GM12878 (cell line): Measurements from ENCODE around the gene SYF2. TPM values are rescaled to one million over a fixed set of nuclear protein-coding genes. Genes with fewer than 3 reads are reported as not detected.

Experiments
- ATAC-seq: fragments of 200-7000 bp; cut with Tn5 transposase; 3 replicates; pipeline ENCODE4 v1.9.1; 2020; ENCODE audit warnings: mild to moderate bottlenecking, moderate library complexity
- BruUV-seq: library from RNA; stranded (reverse); fragments of 400-500 nt; replicated peaks from 2 replicates; lab custom pipeline; 2021; lab: Mats Ljungman, UMichigan
- CTCF ChIA-PET: fragments of 300-600 bp; sonication (Branson Sonifier 250); formaldehyde crosslinking; extraction: SDS; loops from one replicate; lab custom pipeline; 2021; ENCODE audit warnings: inconsistent platforms; lab: Yijun Ruan, JAX
- POLR2A ChIA-PET: fragments of 350-600 bp; formaldehyde crosslinking; extraction: SDS; loops from one replicate; lab custom pipeline; 2021; ENCODE audit warnings: inconsistent platforms; lab: Charles Lee
- RAD21 ChIA-PET: fragments of 300-600 bp; sonication (Branson Sonifier 250); formaldehyde crosslinking; loops from one replicate; lab custom pipeline; 2023; ENCODE audit warnings: antibody characterized with exemption; ENCODE audit not compliant: unreplicated experiment; lab: Charles Lee
- SMC1A ChIA-PET: fragments of 300-600 bp; sonication (Branson Sonifier 250); formaldehyde crosslinking; loops from one replicate; lab custom pipeline; 2023; ENCODE audit not compliant: unreplicated experiment, uncharacterized antibody; lab: Charles Lee
- DNase-seq: peaks from one replicate; pipeline ENCODE4 v3.0.0-alpha.2; 2011; ENCODE audit warnings: low read depth, low spot score
- FAIRE-seq: peaks from 3 replicates; lab custom pipeline; 2011; peaks lifted over from hg19 to GRCh38; lab: Jason Lieb, UNC
- H2AFZ ChIP-seq: 2 replicates; pipeline ENCODE4 v1.6.0; 2011; ENCODE audit warnings: low read depth, low read length, control low read depth; ENCODE audit not compliant: control insufficient read depth
- H3K27ac ChIP-seq: 2 replicates; pipeline ENCODE4 v1.5.1; 2011; ENCODE audit warnings: control low read depth; ENCODE audit not compliant: control insufficient read depth, insufficient read depth
- H3K27me3 ChIP-seq, 2 experiments: replicated peaks in 1 of 2; 2 replicates each; pipeline versions ENCODE4 v1.6.0 to v1.6.1; 2011; ENCODE audit warnings: low read length in 1 of 2; ENCODE audit not compliant: control insufficient read depth in 2 of 2, insufficient read depth in 2 of 2
- H3K36me3 ChIP-seq, 2 experiments: 2 replicates each; pipeline ENCODE4 v1.5.1; 2011; ENCODE audit warnings: low read length in 1 of 2; ENCODE audit not compliant: control insufficient read depth in 2 of 2, insufficient read depth in 2 of 2
- H3K4me1 ChIP-seq: 2 replicates; pipeline ENCODE4 v1.6.1; 2011; ENCODE audit warnings: mild to moderate bottlenecking, low read length, moderate library complexity, mixed read lengths; ENCODE audit not compliant: control insufficient read depth, insufficient read depth
- H3K4me2 ChIP-seq: 2 replicates; pipeline ENCODE4 v1.6.0; 2011; ENCODE audit warnings: control low read depth; ENCODE audit not compliant: control insufficient read depth, insufficient read depth
- H3K4me3 ChIP-seq: fragments of 200-600 bp; sonication (generic); 2 replicates; pipeline ENCODE4 v1.5.1; 2016
- H3K79me2 ChIP-seq: 2 replicates; pipeline ENCODE4 v1.6.0; 2011; ENCODE audit warnings: low read length; ENCODE audit not compliant: control insufficient read depth, insufficient read depth
- H3K9ac ChIP-seq: 2 replicates; pipeline ENCODE4 v1.8.0; 2011; ENCODE audit warnings: low read length, control low read depth, mixed read lengths; ENCODE audit not compliant: control insufficient read depth, insufficient read depth
- H3K9me3 ChIP-seq: replicated peaks from 3 replicates; pipeline ENCODE4 v1.5.1; 2011; ENCODE audit warnings: mild to moderate bottlenecking, low read length; ENCODE audit not compliant: control insufficient read depth, insufficient read depth
- H4K20me1 ChIP-seq: 2 replicates; pipeline ENCODE4 v1.6.0; 2011; ENCODE audit not compliant: control insufficient read depth, insufficient read depth
- ATF7 ChIP-seq: fragments of 450-650 bp; IDR thresholded peaks from 2 replicates; pipeline ENCODE4 v1.6.1; 2016; ENCODE audit warnings: low read depth, mild to moderate bottlenecking
- BCL11A ChIP-seq: IDR thresholded peaks from 2 replicates; pipeline ENCODE4 v1.6.1; 2011; ENCODE audit warnings: low read depth, low read length
- CREM ChIP-seq: IDR thresholded peaks from 2 replicates; pipeline ENCODE4 v1.6.1; 2014; ENCODE audit warnings: antibody characterized with exemption, low read depth
- E4F1 ChIP-seq: fragments of 450-650 bp; IDR thresholded peaks from 2 replicates; pipeline ENCODE4 v1.6.1; 2018; ENCODE audit warnings: borderline replicate concordance, mild to moderate bottlenecking; ENCODE audit not compliant: partially characterized antibody
- FOS ChIP-seq: IDR thresholded peaks from 3 replicates; pipeline ENCODE4 v1.6.1; 2011; ENCODE audit warnings: borderline replicate concordance; ENCODE audit not compliant: insufficient read length; ENCODE audit errors: extremely low read depth
- IKZF2 ChIP-seq, 2 experiments: fragments of 450-650 bp; IDR thresholded peaks; 2 replicates each; pipeline ENCODE4 v1.6.1; 2017; ENCODE audit warnings: mild to moderate bottlenecking in 2 of 2, moderate library complexity in 2 of 2
- JUNB ChIP-seq: IDR thresholded peaks from 2 replicates; pipeline ENCODE4 v1.6.1; 2016; ENCODE audit warnings: antibody characterized with exemption, mild to moderate bottlenecking
- MEF2B ChIP-seq: fragments of 450-650 bp; IDR thresholded peaks from 2 replicates; pipeline ENCODE4 v1.6.1; 2018; ENCODE audit warnings: mild to moderate bottlenecking, moderate library complexity; ENCODE audit not compliant: partially characterized antibody, poor library complexity, severe bottlenecking
- PAX8 ChIP-seq: fragments of 450-650 bp; IDR thresholded peaks from 2 replicates; pipeline ENCODE4 v1.6.1; 2017; ENCODE audit warnings: mild to moderate bottlenecking, moderate library complexity
- POU2F2 ChIP-seq: IDR thresholded peaks from 3 replicates; pipeline ENCODE4 v1.6.1; 2011; ENCODE audit warnings: low read depth, mild to moderate bottlenecking, low read length, borderline replicate concordance
- STAT1 ChIP-seq: fragments of 450-650 bp; conservative IDR thresholded peaks from 2 replicates; pipeline ENCODE4 v1.6.1; 2014; ENCODE audit warnings: antibody characterized with exemption, mild to moderate bottlenecking
- SUZ12 ChIP-seq: fragments of 200-600 bp; sonication (generic); IDR thresholded peaks from one replicate; pipeline ENCODE4 v1.6.1; 2018; ENCODE audit warnings: antibody characterized with exemption, mild to moderate bottlenecking; ENCODE audit not compliant: unreplicated experiment
- TCF12 ChIP-seq: IDR thresholded peaks from 2 replicates; pipeline ENCODE4 v1.6.1; 2011; ENCODE audit warnings: low read depth, mild to moderate bottlenecking, low read length
- YY1 ChIP-seq: IDR thresholded peaks from 2 replicates; pipeline ENCODE4 v1.6.1; 2011; ENCODE audit warnings: low read depth, mild to moderate bottlenecking, low read length
- ZNF384 ChIP-seq: IDR thresholded peaks from 2 replicates; pipeline ENCODE4 v1.6.1; 2012; ENCODE audit warnings: low read depth, mild to moderate bottlenecking, low read length, improper control_type of control experiment, borderline replicate concordance
- ZZZ3 ChIP-seq: IDR thresholded peaks from 2 replicates; pipeline ENCODE4 v1.6.1; 2011; ENCODE audit warnings: low read depth; ENCODE audit not compliant: control insufficient read depth, insufficient read length
- WGBS: methylation state at CpG from one replicate; pipeline ENCODE4 v1.1.6; 2016; ENCODE audit warnings: low lambda C conversion rate; ENCODE audit not compliant: insufficient replicate concordance, insufficient coverage; ENCODE audit errors: missing lambda C conversion rate; 5-methylcytosine and 5-hydroxymethylcytosine counted together
- in situ Hi-C: fragments of 300-500 bp; cut with MboI; formaldehyde crosslinking; loops from 9 replicates; pipeline ENCODE4 v1.14.3; 2018; ENCODE audit warnings: mixed read lengths
- intact Hi-C: fragments of 100-400 bp; cut with micrococcal nuclease; formaldehyde crosslinking; loops from one replicate; pipeline ENCODE4 v1.14.2; 2022; ENCODE audit not compliant: unreplicated experiment
- polyA plus RNA-seq, 11 experiments: library from polyadenylated mRNA; depleted of rRNA in 4 of 11; unstranded in 6 of 11; stranded (reverse) in 5 of 11; fragments of >200 nt; fragmentation: Nextera tagmentation in 4 of 11; fragmentation: Illumina TruSeq in 1 of 11; extraction: Ambion mirVana in 4 of 11; extraction: Trizol in 1 of 11; gene quantifications; 1 replicate in 1 of 11; 2 replicates in 10 of 11; pipeline versions ENCODE4 v1.2.1 to v1.2.3, GENCODE V29; 2011 to 2016; ENCODE audit warnings: inconsistent platforms in 2 of 11, missing spikeins in 2 of 11, low read depth in 1 of 11
- total RNA-seq, 4 experiments: library from RNA; depleted of rRNA in 3 of 4; stranded (reverse); fragments of >200 nt in 3 of 4; fragmentation: Illumina TruSeq in 1 of 4; extraction: Trizol in 1 of 4; gene quantifications; 2 replicates each; pipeline versions ENCODE4 v1.2.1 to v1.2.3, GENCODE V29; 2013 to 2021
- TF ChIP-seq, protein P1 (sequence below): fragments of 450-650 bp; conservative IDR thresholded peaks from 2 replicates; pipeline ENCODE4 v1.6.1; 2017; ENCODE audit warnings: mild to moderate bottlenecking, moderate library complexity

The SYF2 gene
- total and polyA plus RNA-seq, 10 of the 15 experiments (the other 5 are each of a cell fraction or from before 2014, with no cell fraction given) = 20.3 to 70.5 (median 35.3) TPM

GRCh38 chr1:25174363-25174729, 58.0 kb downstream of the SYF2 start:
- no peak for FAIRE-seq
- Histone ChIP-seq H4K20me1 (no peaks in the 10 kb centered on the region), H3K36me3 (no peaks in the 10 kb centered on the region), H2AFZ (no peak overlapping the region), H3K4me3 (no peak overlapping the region), H3K27me3 (no peaks in the 10 kb centered on the region), H3K9ac (no peak overlapping the region), H3K27ac (no peak overlapping the region), H3K4me1 (no peaks in the 10 kb centered on the region), H3K79me2 (no peaks in the 10 kb centered on the region), H3K4me2 (no peak overlapping the region), H3K9me3 (no peaks in the 10 kb centered on the region; the same call in 2 of the 3 replicates)
- CTCF ChIA-PET = no interaction called here
- SMC1A ChIA-PET = no interaction called here
- in situ Hi-C loops = no loop called here
- POLR2A ChIA-PET = no interaction called here
- no TSS peak for BruUV-seq
- TF ChIP-seq IKZF2 (IDR thresholded peaks at IDR 0.05) = no peak
- TF ChIP-seq POU2F2 = no peak
- no peak for TF ChIP-seq SUZ12
- TF ChIP-seq ATF7 = no peak
- TF ChIP-seq BCL11A = no peak
- TF ChIP-seq, protein P1, sequence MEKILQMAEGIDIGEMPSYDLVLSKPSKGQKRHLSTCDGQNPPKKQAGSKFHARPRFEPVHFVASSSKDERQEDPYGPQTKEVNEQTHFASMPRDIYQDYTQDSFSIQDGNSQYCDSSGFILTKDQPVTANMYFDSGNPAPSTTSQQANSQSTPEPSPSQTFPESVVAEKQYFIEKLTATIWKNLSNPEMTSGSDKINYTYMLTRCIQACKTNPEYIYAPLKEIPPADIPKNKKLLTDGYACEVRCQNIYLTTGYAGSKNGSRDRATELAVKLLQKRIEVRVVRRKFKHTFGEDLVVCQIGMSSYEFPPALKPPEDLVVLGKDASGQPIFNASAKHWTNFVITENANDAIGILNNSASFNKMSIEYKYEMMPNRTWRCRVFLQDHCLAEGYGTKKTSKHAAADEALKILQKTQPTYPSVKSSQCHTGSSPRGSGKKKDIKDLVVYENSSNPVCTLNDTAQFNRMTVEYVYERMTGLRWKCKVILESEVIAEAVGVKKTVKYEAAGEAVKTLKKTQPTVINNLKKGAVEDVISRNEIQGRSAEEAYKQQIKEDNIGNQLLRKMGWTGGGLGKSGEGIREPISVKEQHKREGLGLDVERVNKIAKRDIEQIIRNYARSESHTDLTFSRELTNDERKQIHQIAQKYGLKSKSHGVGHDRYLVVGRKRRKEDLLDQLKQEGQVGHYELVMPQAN = no peak
- TF ChIP-seq CREM = no peak
- TF ChIP-seq YY1 = no peak
- TF ChIP-seq ZNF384 = no peak
- no peak for TF ChIP-seq PAX8
- TF ChIP-seq TCF12 = no peak
- no peak for TF ChIP-seq JUNB
- TF ChIP-seq ZZZ3 = no peak
- no peak for TF ChIP-seq E4F1
- TF ChIP-seq MEF2B = no peak
- no peak for TF ChIP-seq STAT1
- no peak for TF ChIP-seq FOS
- DNase-seq = no peak
- intact Hi-C loops = no loop called here
- 29% methylated on average over 6 of the region's 6 CpGs for WGBS
- no peak for ATAC-seq
- RAD21 ChIA-PET = no interaction called here
